ENCODE results near the gene VWA2. TPM values are rescaled to one million over a fixed set of nuclear protein-coding genes. Genes with fewer than 3 reads are reported as not detected.

Gene VWA2
- total and polyA plus RNA-seq, 10 of the 15 experiments (the other 5 are each of a cell fraction or from before 2014, with no cell fraction given): 0.03 TPM; not detected in 9

DNA sequence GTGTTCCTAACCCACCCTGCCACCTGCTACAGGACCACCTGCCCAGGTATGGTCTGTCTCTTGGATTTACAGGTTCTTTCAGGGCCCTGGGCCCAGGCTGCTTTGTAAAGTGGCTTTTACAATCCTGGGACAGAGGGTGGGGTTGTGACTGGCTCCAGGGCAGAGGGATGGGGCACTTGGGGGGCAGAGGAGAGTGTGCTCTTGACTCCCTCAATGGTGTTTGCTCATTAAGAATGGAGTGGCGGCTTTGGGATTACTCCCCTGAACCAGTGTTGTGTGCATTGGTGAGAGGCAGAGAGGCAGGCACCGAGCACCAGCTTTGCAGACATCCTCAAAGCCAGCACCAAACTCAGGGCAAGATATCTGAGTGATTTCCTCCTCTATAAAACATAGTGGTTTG is 43.5 kb downstream of the VWA2 start (continued):
- no peak for TF ChIP-seq GATAD2B (conservative IDR thresholded peaks at IDR 0.05; ENCODE audit: low read depth)
- TF ChIP-seq, protein P1, sequence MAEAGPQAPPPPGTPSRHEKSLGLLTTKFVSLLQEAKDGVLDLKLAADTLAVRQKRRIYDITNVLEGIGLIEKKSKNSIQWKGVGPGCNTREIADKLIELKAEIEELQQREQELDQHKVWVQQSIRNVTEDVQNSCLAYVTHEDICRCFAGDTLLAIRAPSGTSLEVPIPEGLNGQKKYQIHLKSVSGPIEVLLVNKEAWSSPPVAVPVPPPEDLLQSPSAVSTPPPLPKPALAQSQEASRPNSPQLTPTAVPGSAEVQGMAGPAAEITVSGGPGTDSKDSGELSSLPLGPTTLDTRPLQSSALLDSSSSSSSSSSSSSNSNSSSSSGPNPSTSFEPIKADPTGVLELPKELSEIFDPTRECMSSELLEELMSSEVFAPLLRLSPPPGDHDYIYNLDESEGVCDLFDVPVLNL (IDR thresholded peaks at IDR 0.05; ENCODE audit: low read depth, low read length): no peak

DNA sequence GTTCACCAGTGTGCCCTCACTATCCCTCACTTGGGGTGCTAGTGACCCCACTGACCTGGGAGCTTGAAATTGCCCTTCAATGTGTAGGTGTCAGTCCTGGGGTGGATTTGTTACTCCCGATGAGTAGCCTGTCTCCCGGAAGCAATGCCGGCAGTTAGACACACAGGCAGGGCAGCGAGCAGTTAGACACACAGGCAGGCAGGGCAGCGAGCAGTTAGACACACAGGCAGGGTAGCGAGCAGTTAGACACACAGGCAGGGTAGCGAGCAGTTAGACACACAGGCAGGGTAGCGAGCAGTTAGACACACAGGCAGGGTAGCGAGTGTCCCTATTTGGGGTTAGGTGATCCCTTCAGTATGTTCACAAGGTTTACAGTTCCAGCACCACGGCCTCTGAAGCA is 44.0 kb downstream of the VWA2 start:
- ChIA-PET RAD21 (ENCODE audit: unreplicated experiment) (no interaction called here), POLR2A (no interaction called here), CTCF (interaction anchor here (2.2 kb wide), 1 partner anchor 21 kb away, joined by 6 read pairs; no protein-coding TSS in a partner anchor), SMC1A (ENCODE audit: uncharacterized antibody, unreplicated experiment) (no interaction called here)
- no peaks in the 10 kb centered on the region for H4K20me1 ChIP-seq (ENCODE audit: control insufficient read depth, insufficient read depth)
- H2AFZ ChIP-seq (ENCODE audit: control insufficient read depth, low read depth, low read length): no peak overlapping the region
- DNase-seq (ENCODE audit: low read depth, low spot score) (no peak), FAIRE-seq (no peak), ATAC-seq (no peak)
- no peaks in the 10 kb centered on the region for H3K79me2 ChIP-seq (ENCODE audit: control insufficient read depth, insufficient read depth, low read length)
- 0 out of 4 replicates have a peak, but pooled peaks cover 0 to 2% of the 10 kb centered on the region in 2 experiments for H3K27me3 ChIP-seq (replicated peaks in 1 of 2; ENCODE audit: control insufficient read depth in 2 of 2, insufficient read depth in 2 of 2, low read length in 1 of 2)
- in situ Hi-C loops (cut with MboI) (no loop called here), intact Hi-C loops (cut with micrococcal nuclease; ENCODE audit: unreplicated experiment) (no loop called here)
- TF ChIP-seq, protein P2, sequence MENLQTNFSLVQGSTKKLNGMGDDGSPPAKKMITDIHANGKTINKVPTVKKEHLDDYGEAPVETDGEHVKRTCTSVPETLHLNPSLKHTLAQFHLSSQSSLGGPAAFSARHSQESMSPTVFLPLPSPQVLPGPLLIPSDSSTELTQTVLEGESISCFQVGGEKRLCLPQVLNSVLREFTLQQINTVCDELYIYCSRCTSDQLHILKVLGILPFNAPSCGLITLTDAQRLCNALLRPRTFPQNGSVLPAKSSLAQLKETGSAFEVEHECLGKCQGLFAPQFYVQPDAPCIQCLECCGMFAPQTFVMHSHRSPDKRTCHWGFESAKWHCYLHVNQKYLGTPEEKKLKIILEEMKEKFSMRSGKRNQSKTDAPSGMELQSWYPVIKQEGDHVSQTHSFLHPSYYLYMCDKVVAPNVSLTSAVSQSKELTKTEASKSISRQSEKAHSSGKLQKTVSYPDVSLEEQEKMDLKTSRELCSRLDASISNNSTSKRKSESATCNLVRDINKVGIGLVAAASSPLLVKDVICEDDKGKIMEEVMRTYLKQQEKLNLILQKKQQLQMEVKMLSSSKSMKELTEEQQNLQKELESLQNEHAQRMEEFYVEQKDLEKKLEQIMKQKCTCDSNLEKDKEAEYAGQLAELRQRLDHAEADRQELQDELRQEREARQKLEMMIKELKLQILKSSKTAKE (IDR thresholded peaks at IDR 0.05; ENCODE audit: low read depth, poor library complexity, severe bottlenecking): no peak
- TF ChIP-seq NFIC (IDR thresholded peaks at IDR 0.05; ENCODE audit: low read depth, low read length) (no peak), SUPT20H (IDR thresholded peaks at IDR 0.05; ENCODE audit: borderline replicate concordance, control insufficient read depth, low read depth, low read length) (no peak), CHD2 (IDR thresholded peaks at IDR 0.05; ENCODE audit: borderline replicate concordance, low read depth, low read length) (no peak), CBX5 (IDR thresholded peaks at IDR 0.05; ENCODE audit: low read depth) (no peak), TCF7 (IDR thresholded peaks at IDR 0.05; ENCODE audit: borderline replicate concordance) (no peak), DPF2 (IDR thresholded peaks at IDR 0.05) (no peak), SMARCA5 (IDR thresholded peaks at IDR 0.05) (no peak), JUND (IDR thresholded peaks at IDR 0.05; ENCODE audit: low read depth, low read length) (no peak)
- TF ChIP-seq, protein P3, sequence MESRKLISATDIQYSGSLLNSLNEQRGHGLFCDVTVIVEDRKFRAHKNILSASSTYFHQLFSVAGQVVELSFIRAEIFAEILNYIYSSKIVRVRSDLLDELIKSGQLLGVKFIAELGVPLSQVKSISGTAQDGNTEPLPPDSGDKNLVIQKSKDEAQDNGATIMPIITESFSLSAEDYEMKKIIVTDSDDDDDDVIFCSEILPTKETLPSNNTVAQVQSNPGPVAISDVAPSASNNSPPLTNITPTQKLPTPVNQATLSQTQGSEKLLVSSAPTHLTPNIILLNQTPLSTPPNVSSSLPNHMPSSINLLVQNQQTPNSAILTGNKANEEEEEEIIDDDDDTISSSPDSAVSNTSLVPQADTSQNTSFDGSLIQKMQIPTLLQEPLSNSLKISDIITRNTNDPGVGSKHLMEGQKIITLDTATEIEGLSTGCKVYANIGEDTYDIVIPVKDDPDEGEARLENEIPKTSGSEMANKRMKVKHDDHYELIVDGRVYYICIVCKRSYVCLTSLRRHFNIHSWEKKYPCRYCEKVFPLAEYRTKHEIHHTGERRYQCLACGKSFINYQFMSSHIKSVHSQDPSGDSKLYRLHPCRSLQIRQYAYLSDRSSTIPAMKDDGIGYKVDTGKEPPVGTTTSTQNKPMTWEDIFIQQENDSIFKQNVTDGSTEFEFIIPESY (IDR thresholded peaks at IDR 0.05): no peak
- TF ChIP-seq, protein P4, sequence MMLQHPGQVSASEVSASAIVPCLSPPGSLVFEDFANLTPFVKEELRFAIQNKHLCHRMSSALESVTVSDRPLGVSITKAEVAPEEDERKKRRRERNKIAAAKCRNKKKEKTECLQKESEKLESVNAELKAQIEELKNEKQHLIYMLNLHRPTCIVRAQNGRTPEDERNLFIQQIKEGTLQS (IDR thresholded peaks at IDR 0.05; ENCODE audit: borderline replicate concordance, extremely low read depth, low read depth, low read length): no peak
- 65% methylated on average over 10 of the region's 10 CpGs for WGBS (ENCODE audit: insufficient coverage, insufficient replicate concordance, low lambda C conversion rate, missing lambda C conversion rate)
- H3K4me2 ChIP-seq (ENCODE audit: control insufficient read depth, insufficient read depth): no peak overlapping the region
- H3K9ac ChIP-seq (ENCODE audit: control insufficient read depth, insufficient read depth, low read length): no peak overlapping the region
- no peaks in the 10 kb centered on the region for H3K4me1 ChIP-seq (ENCODE audit: control insufficient read depth, insufficient read depth, low read length)
- no peak overlapping the region for H3K27ac ChIP-seq (ENCODE audit: control insufficient read depth, insufficient read depth)
- no peaks in the 10 kb centered on the region for H3K36me3 ChIP-seq (ENCODE audit: control insufficient read depth in 2 of 2, insufficient read depth in 2 of 2, low read length in 1 of 2)
- no TSS peak for BruUV-seq (replicated peaks)
- no peak overlapping the region for H3K4me3 ChIP-seq
- H3K9me3 ChIP-seq (replicated peaks; ENCODE audit: control insufficient read depth, insufficient read depth, low read length): no peaks in the 10 kb centered on the region
